ENCODE data around the gene ST7. TPM values are rescaled to one million over a fixed set of nuclear protein-coding genes. Genes with fewer than 3 reads are reported as not detected.

Gene ST7
- total and polyA plus RNA-seq, 2 of the 8 experiments (the other 6 are each of a cell fraction or from before 2014, with no cell fraction given), result 16.3 to 18.0 TPM

DNA sequence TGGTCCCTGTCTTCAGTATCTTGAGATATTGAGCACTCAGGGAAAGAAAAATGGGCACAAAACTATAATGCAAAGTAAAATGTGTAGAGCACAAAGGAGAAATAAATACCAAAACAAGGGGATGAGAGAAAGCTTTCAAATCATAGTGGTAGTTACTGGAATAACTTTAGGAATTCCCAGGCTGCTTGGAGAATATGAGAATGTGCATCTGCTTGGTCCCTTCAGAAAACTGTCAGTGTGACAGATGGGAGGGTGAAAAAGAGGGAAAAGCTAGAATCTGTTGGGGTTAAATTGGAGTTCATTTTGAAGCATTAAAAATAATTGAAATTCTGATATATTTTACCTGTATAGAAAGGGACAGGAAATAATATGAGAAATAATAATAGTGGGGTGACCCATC, 15.3 kb downstream of the ST7 start:
- H2AFZ ChIP-seq (ENCODE audit: low read length), result no peak overlapping the region
- no peaks in the 10 kb centered on the region for H3K79me1 ChIP-seq (ENCODE audit: low read depth, low read length)
- no peak overlapping the region for H4K5ac ChIP-seq (ENCODE audit: insufficient read length, low read depth, low read length)
- H2BK20ac ChIP-seq (ENCODE audit: low read length), result no peak overlapping the region
- no peak overlapping the region for H3K14ac ChIP-seq (ENCODE audit: insufficient read length)
- no peak overlapping the region for H4K91ac ChIP-seq (replicated peaks; ENCODE audit: insufficient read length, low read length)
- H3K23ac ChIP-seq (ENCODE audit: insufficient read length), result no peak overlapping the region
- FAIRE-seq (no peak), DNase-seq (ENCODE audit: low read depth in 1 of 2, low spot score in 2 of 2) (no peak)
- H2BK12ac ChIP-seq (ENCODE audit: low read depth, low read length), result no peak overlapping the region
- H3K4me2 ChIP-seq (ENCODE audit: insufficient read depth in 1 of 2, low read depth in 2 of 2, low read length in 2 of 2), result no peak overlapping the region; a peak in 1 of 4 replicates
- no peak overlapping the region for H2BK5ac ChIP-seq (ENCODE audit: low read depth, low read length)
- H3K4ac ChIP-seq (replicated peaks; ENCODE audit: insufficient read length, low read depth, low read length), result no peak overlapping the region
- no peak overlapping the region for H3K27ac ChIP-seq (ENCODE audit: low read depth, low read length)
- no peak overlapping the region for H3K56ac ChIP-seq (replicated peaks; ENCODE audit: insufficient read length, low read depth, low read length)
- no peak overlapping the region for H3K18ac ChIP-seq (ENCODE audit: extremely low read depth, low read length)
- H3K23me2 ChIP-seq (ENCODE audit: low read depth, low read length), result no peaks in the 10 kb centered on the region
- peaks cover 4 to 18% (median 12%) of the 10 kb centered on the region in 4 experiments; a peak in 4 of 7 replicates for H3K4me1 ChIP-seq (replicated peaks in 1 of 4; ENCODE audit: control insufficient read depth in 3 of 4, insufficient read depth in 4 of 4, low read length in 3 of 4)
- H2BK120ac ChIP-seq (replicated peaks; ENCODE audit: low read depth, low read length), result no peak overlapping the region
- ChIA-PET CTCF (ENCODE audit: partially characterized antibody) (interaction anchor here (1.4 kb wide), 1 partner anchor 38 kb away, joined by 4 read pairs; no protein-coding TSS in a partner anchor), POLR2A (ENCODE audit: partially characterized antibody) (interaction anchor here (0.6 to 6.7 kb wide), 3 partner anchors 10 to 65 kb away, joined by 3 to 34 read pairs (median 6); partner anchors contain the start of gene ST7)
- no peaks in the 10 kb centered on the region for H3K27me3 ChIP-seq (replicated peaks in 1 of 4; ENCODE audit: control insufficient read depth in 3 of 4, extremely low read depth in 1 of 4, insufficient read depth in 3 of 4, low read length in 3 of 4)
- H3K79me2 ChIP-seq (ENCODE audit: control insufficient read depth in 1 of 2, insufficient read depth in 2 of 2, low read length in 2 of 2), result peaks cover 0 to 38% of the 10 kb centered on the region in 2 experiments; a peak in 2 of 4 replicates
- no peaks in the 10 kb centered on the region for H3K36me3 ChIP-seq (ENCODE audit: control insufficient read depth in 2 of 4, insufficient read depth in 4 of 4, low read length in 3 of 4)
- 0 out of 2 replicates have a peak, but pooled peaks have one; percentile 7 for TF ChIP-seq TEAD4 (IDR thresholded peaks at IDR 0.05; ENCODE audit: low read depth, low read length)
- no peak for TF ChIP-seq MAFK (IDR thresholded peaks at IDR 0.05; ENCODE audit: low read depth, low read length)
- H4K8ac ChIP-seq (ENCODE audit: extremely low read depth, insufficient read depth, low read length), result no peak overlapping the region
- no peaks in the 10 kb centered on the region for H4K20me1 ChIP-seq (replicated peaks in 1 of 2; ENCODE audit: control insufficient read depth in 1 of 2, insufficient read depth in 2 of 2, low read length in 2 of 2)
- H3K4me3 ChIP-seq (ENCODE audit: extremely low read depth in 1 of 4, insufficient read depth in 2 of 4, low read depth in 3 of 4, low read length in 4 of 4), result no peak overlapping the region
- no peak overlapping the region for H3K9ac ChIP-seq (replicated peaks in 1 of 4; ENCODE audit: extremely low read depth in 1 of 4, low read depth in 3 of 4, low read length in 3 of 4)
- H3K9me3 ChIP-seq (ENCODE audit: insufficient read depth in 2 of 2, low read depth in 1 of 2, low read length in 1 of 2), result no peaks in the 10 kb centered on the region
- H2AK5ac ChIP-seq (ENCODE audit: low read depth, low read length), result no peak overlapping the region
- no peak overlapping the region for H2BK15ac ChIP-seq (ENCODE audit: low read length)

All from H1 (cell line).